Transverse colon (tissue), 4 donors: ENCODE measurements around the gene SECTM1.

Experiments
- CTCF ChIP-seq, 5 experiments: fragments of 200-600 bp in 3 of 5; fragments of 450-650 bp in 2 of 5; sonication (generic) in 3 of 5; IDR thresholded peaks; 1 replicate in 2 of 5; 2 replicates in 3 of 5; pipeline ENCODE4 v1.5.1; 2016 to 2017; ENCODE audit warnings: antibody characterized with exemption in 5 of 5, inconsistent platforms in 3 of 5, mild to moderate bottlenecking in 2 of 5, moderate library complexity in 1 of 5
- EP300 ChIP-seq: sonication (generic); formaldehyde crosslinking; IDR thresholded peaks from one replicate; pipeline ENCODE4 v1.6.1; 2017; ENCODE audit warnings: antibody characterized with exemption, low read depth
- POLR2A ChIP-seq: fragments of 450-650 bp; IDR thresholded peaks from one replicate; pipeline ENCODE4 v1.6.1; 2016; ENCODE audit warnings: antibody characterized with exemption, mild to moderate bottlenecking, moderate library complexity
- POLR2AphosphoS5 ChIP-seq, 3 donors: sonication (generic); formaldehyde crosslinking; IDR thresholded peaks; one replicate each; pipeline ENCODE4 v1.6.1; 2016; ENCODE audit warnings: antibody characterized with exemption in 3 of 3

- TF ChIP-seq CTCF (IDR thresholded peaks at IDR 0.05) (no peak), POLR2AphosphoS5 (IDR thresholded peaks at IDR 0.05) (no peak), EP300 (no peak), POLR2A (no peak)
Observed at GRCh38 chr17:82318169-82318498, 15.4 kb downstream of the SECTM1 start.
